Measurements from ENCODE around the gene MRPL23. TPM values are rescaled to one million over a fixed set of nuclear protein-coding genes. Genes with fewer than 3 reads are reported as not detected.

The MRPL23 gene
- total RNA-seq, 1 experiment from 2014 or later: 15.0 TPM

- H3K27me3 ChIP-seq (replicated peaks; ENCODE audit: control insufficient read depth, insufficient read depth, low read length): no peaks in the 10 kb centered on the region
- BruUV-seq (replicated peaks): no TSS peak
- Mint-ChIP-seq H3K36me3 (ENCODE audit: insufficient read depth, unreplicated experiment) (no peaks in the 10 kb centered on the region), H3K27ac (ENCODE audit: unreplicated experiment) (no peak overlapping the region), H3K4me3 (ENCODE audit: unreplicated experiment) (no peak overlapping the region), H3K9me3 (ENCODE audit: unreplicated experiment) (no peaks in the 10 kb centered on the region), H3K27me3 (ENCODE audit: insufficient read depth, unreplicated experiment) (no peaks in the 10 kb centered on the region), H3K4me1 (ENCODE audit: low read depth, unreplicated experiment) (no peaks in the 10 kb centered on the region)
- CTCF ChIA-PET: interaction anchor here (0.6 to 2.2 kb wide), 2 partner anchors 171 to 173 kb away, joined by 3 to 13 read pairs; no protein-coding TSS in a partner anchor
- TF ChIP-seq, protein P1, sequence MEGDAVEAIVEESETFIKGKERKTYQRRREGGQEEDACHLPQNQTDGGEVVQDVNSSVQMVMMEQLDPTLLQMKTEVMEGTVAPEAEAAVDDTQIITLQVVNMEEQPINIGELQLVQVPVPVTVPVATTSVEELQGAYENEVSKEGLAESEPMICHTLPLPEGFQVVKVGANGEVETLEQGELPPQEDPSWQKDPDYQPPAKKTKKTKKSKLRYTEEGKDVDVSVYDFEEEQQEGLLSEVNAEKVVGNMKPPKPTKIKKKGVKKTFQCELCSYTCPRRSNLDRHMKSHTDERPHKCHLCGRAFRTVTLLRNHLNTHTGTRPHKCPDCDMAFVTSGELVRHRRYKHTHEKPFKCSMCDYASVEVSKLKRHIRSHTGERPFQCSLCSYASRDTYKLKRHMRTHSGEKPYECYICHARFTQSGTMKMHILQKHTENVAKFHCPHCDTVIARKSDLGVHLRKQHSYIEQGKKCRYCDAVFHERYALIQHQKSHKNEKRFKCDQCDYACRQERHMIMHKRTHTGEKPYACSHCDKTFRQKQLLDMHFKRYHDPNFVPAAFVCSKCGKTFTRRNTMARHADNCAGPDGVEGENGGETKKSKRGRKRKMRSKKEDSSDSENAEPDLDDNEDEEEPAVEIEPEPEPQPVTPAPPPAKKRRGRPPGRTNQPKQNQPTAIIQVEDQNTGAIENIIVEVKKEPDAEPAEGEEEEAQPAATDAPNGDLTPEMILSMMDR (IDR thresholded peaks at IDR 0.05; ENCODE audit: insufficient read depth in 1 of 2, low read depth in 1 of 2, low read length in 1 of 2, severe bottlenecking in 1 of 2, unreplicated experiment in 1 of 2): no peak
- H3K36me3 ChIP-seq (ENCODE audit: control insufficient read depth, insufficient read depth, low read length): no peaks in the 10 kb centered on the region
- no peak for DNase-seq
- H3K9me3 ChIP-seq: no peaks in the 10 kb centered on the region
- POLR2A ChIA-PET: interaction anchor here (1.4 kb wide), 1 partner anchor 9 kb away, joined by 8 read pairs; no protein-coding TSS in a partner anchor
- intact Hi-C loops (cut with micrococcal nuclease; ENCODE audit: unreplicated experiment): no loop called here
- no peaks in the 10 kb centered on the region for H3K4me1 ChIP-seq
- H3K4me3 ChIP-seq (ENCODE audit: low read depth, low read length): no peak overlapping the region
Measured at GRCh38 chr11:1979607-1980006, 32.5 kb downstream of the MRPL23 start.

- H3K27ac Mint-ChIP-seq (ENCODE audit: unreplicated experiment): no peak overlapping the region
- DNase-seq: no peak
- H3K9me3 ChIP-seq: no peaks in the 10 kb centered on the region
- POLR2A ChIA-PET: no interaction called here
- intact Hi-C loops (cut with micrococcal nuclease; ENCODE audit: unreplicated experiment): no loop called here
- no peaks in the 10 kb centered on the region for H3K4me1 ChIP-seq
- no TSS peak for BruUV-seq (replicated peaks)
- no peaks in the 10 kb centered on the region for H3K27me3 ChIP-seq (replicated peaks; ENCODE audit: control insufficient read depth, insufficient read depth, low read length)
- H3K4me3 ChIP-seq (ENCODE audit: low read depth, low read length): no peak overlapping the region
- H3K4me1 Mint-ChIP-seq (ENCODE audit: low read depth, unreplicated experiment): no peaks in the 10 kb centered on the region
- H3K36me3 Mint-ChIP-seq (ENCODE audit: insufficient read depth, unreplicated experiment): no peaks in the 10 kb centered on the region
- TF ChIP-seq, protein P1 (IDR thresholded peaks at IDR 0.05; ENCODE audit: insufficient read depth in 1 of 2, low read depth in 1 of 2, low read length in 1 of 2, severe bottlenecking in 1 of 2, unreplicated experiment in 1 of 2): no peak
- no peaks in the 10 kb centered on the region for H3K9me3 Mint-ChIP-seq (ENCODE audit: unreplicated experiment)
- CTCF ChIA-PET: interaction anchor here (1.1 to 1.4 kb wide), 2 partner anchors 149 to 330 kb away, joined by 3 to 4 read pairs; no protein-coding TSS in a partner anchor
- H3K36me3 ChIP-seq (ENCODE audit: control insufficient read depth, insufficient read depth, low read length): no peaks in the 10 kb centered on the region
- no peaks in the 10 kb centered on the region for H3K27me3 Mint-ChIP-seq (ENCODE audit: insufficient read depth, unreplicated experiment)
- H3K4me3 Mint-ChIP-seq (ENCODE audit: unreplicated experiment): no peak overlapping the region
Measured at GRCh38 chr11:1982873-1983600, 35.9 kb downstream of the MRPL23 start.

DNA sequence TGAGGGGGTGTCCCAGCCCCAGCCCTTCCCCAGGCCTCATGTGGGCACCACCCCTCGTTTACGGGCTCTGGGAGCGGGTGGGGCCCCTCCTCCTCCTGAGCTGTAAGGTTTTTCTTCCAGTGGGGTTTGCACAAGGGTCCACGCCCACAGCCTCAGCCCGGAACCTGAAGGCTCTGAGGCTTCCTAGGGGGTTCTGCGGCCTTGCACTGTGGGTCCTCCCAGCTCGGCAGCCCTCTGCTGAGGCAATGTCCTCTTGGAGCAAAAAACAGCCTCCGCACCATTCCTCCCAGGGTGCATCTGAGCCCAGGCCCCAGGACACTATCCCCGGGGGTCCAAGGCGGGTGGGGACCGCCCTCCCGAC lies 36.4 kb downstream of the MRPL23 start:
- Mint-ChIP-seq H3K36me3 (ENCODE audit: insufficient read depth, unreplicated experiment) (no peaks in the 10 kb centered on the region), H3K9me3 (ENCODE audit: unreplicated experiment) (no peaks in the 10 kb centered on the region)
- CTCF ChIA-PET: interaction anchor here (1.1 kb wide), 1 partner anchor 150 kb away, joined by 3 read pairs; no protein-coding TSS in a partner anchor

More for the DNA sequence above, 36.4 kb downstream of the MRPL23 start:
- no peak overlapping the region for H3K4me3 ChIP-seq (ENCODE audit: low read depth, low read length)
- no peaks in the 10 kb centered on the region for H3K9me3 ChIP-seq
- no peaks in the 10 kb centered on the region for H3K27me3 Mint-ChIP-seq (ENCODE audit: insufficient read depth, unreplicated experiment)
- no TSS peak for BruUV-seq (replicated peaks)
- no peaks in the 10 kb centered on the region for H3K36me3 ChIP-seq (ENCODE audit: control insufficient read depth, insufficient read depth, low read length)
- H3K4me1 ChIP-seq: no peaks in the 10 kb centered on the region
- H3K27ac Mint-ChIP-seq (ENCODE audit: unreplicated experiment): no peak overlapping the region
- POLR2A ChIA-PET: no interaction called here
- no peaks in the 10 kb centered on the region for H3K4me1 Mint-ChIP-seq (ENCODE audit: low read depth, unreplicated experiment)
- H3K4me3 Mint-ChIP-seq (ENCODE audit: unreplicated experiment): no peak overlapping the region
- DNase-seq: no peak
- intact Hi-C loops (cut with micrococcal nuclease; ENCODE audit: unreplicated experiment): no loop called here
- TF ChIP-seq, protein P1 (IDR thresholded peaks at IDR 0.05; ENCODE audit: insufficient read depth in 1 of 2, low read depth in 1 of 2, low read length in 1 of 2, severe bottlenecking in 1 of 2, unreplicated experiment in 1 of 2): no peak
- no peaks in the 10 kb centered on the region for H3K27me3 ChIP-seq (replicated peaks; ENCODE audit: control insufficient read depth, insufficient read depth, low read length)
